Measurements from ENCODE around the gene DVL3. TPM values are rescaled to one million over a fixed set of nuclear protein-coding genes. Genes with fewer than 3 reads are reported as not detected.
A peak's percentile ranks its signal among the peaks of the same experiment; 100 is the strongest.

DVL3 gene
- total RNA-seq, 1 experiment from 2014 or later, result 76.2 TPM

DNA sequence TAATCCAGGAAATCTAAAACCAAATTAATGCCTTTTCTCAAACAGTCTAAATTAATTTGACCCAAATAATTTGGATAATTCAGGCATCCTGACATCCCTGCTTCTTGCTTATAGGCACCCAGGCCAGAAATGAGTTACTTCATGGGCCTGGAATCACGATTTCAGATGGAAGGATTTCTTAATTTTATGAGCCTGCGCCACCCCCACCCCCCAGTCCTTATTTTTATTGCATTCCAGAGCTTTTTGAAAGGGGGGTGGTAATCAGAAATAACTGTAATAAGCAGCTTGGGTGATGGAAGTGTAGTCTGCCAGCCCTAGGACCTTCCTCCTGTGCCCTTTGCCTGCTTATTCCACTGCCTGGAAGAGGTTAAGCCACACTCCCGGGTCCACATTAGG lies 20.8 kb downstream of the DVL3 start:
- peak; percentile 1 for ATAC-seq

GRCh38 chr3:184176377-184177330 lies 21.5 kb downstream of the DVL3 start:
- peaks cover 28% of the 10 kb centered on the region for H3K4me1 Mint-ChIP-seq
- ATAC-seq (peak; percentile 79), DNase-seq (ENCODE audit: low spot score) (peak; percentile 92)
- peaks cover 43% of the 10 kb centered on the region for H3K36me3 Mint-ChIP-seq
- peak overlapping the region; percentile 98 for H3K27ac Mint-ChIP-seq
- ChIA-PET CTCF (interaction anchor here (0.6 to 1.7 kb wide), 12 partner anchors 23 to 281 kb away, joined by 3 to 9 read pairs (median 3); partner anchors contain the start of genes EEF1AKMT4 and EIF2B5), POLR2A (interaction anchor here (0.6 to 1.6 kb wide), 8 partner anchors 9 to 225 kb away, joined by 3 to 15 read pairs (median 3); partner anchors contain the start of genes ABCF3 and DVL3)
- H3K27me3 Mint-ChIP-seq (ENCODE audit: low read depth), result no peaks in the 10 kb centered on the region
- H3K9me3 Mint-ChIP-seq, result no peaks in the 10 kb centered on the region
- peak overlapping the region; percentile 97 for H3K4me3 Mint-ChIP-seq
- TF ChIP-seq JUN (CRISPR knock-in tag; IDR thresholded peaks at IDR 0.05), result no peak
- TF ChIP-seq STAT6 (CRISPR knock-in tag; conservative IDR thresholded peaks at IDR 0.05; ENCODE audit: low read depth), result no peak
- no peak for TF ChIP-seq TCF7 (CRISPR knock-in tag; IDR thresholded peaks at IDR 0.05; ENCODE audit: low read depth)
- TF ChIP-seq TEAD1 (CRISPR knock-in tag; IDR thresholded peaks at IDR 0.05), result peak; percentile 87; the same call in 1 of the 2 replicates
- 0 out of 2 replicates have a peak, but pooled peaks have one; percentile 41 for TF ChIP-seq ARID4B (CRISPR knock-in tag; IDR thresholded peaks at IDR 0.05; ENCODE audit: borderline replicate concordance)

More for the DNA sequence above, 20.8 kb downstream of the DVL3 start:
- H3K4me3 Mint-ChIP-seq, result peak overlapping the region; percentile 97
- H3K36me3 Mint-ChIP-seq, result peaks cover 39% of the 10 kb centered on the region
- TF ChIP-seq SMAD3 (CRISPR knock-in tag; IDR thresholded peaks at IDR 0.05; ENCODE audit: borderline replicate concordance), result no peak
- TF ChIP-seq, protein P1, sequence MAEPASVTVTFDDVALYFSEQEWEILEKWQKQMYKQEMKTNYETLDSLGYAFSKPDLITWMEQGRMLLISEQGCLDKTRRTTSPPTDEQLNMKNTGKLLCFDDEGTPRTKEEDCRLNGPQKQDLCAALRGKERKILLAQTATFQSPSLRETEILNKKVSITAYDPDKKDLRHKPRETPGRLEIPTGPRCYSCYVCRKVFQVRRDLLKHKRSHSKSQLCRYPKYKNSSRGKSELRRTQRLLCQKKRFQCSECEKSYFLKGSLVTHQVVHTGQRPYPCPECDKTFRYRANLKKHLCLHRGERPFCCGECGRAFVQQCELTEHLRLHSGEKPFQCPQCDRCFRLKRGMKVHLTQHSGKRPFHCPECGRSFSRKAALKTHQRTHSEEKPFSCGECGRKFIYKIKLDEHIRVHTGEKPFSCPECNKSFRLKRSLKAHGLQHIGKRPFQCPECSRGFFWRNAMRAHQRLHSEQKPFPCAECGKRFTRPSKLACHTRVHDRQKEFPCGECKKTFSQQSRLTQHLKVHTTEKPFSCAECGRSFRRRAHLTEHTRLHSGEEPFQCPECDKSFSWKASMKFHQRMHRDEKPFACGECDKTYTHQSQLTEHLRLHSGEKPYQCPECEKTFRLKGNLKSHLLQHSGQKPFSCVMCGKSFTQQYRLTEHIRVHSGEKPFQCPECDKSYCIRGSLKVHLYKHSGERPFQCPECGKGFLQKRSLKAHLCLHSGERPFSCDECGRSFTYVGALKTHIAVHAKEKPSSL (CRISPR knock-in tag; conservative IDR thresholded peaks at IDR 0.05), result no peak
- TF ChIP-seq SOX15 (CRISPR knock-in tag; IDR thresholded peaks at IDR 0.05), result no peak
- TF ChIP-seq GABPB1 (CRISPR knock-in tag; IDR thresholded peaks at IDR 0.05), result no peak
- no peak for TF ChIP-seq ATF3 (CRISPR knock-in tag; conservative IDR thresholded peaks at IDR 0.05)
- TF ChIP-seq OVOL2 (CRISPR knock-in tag; IDR thresholded peaks at IDR 0.05; ENCODE audit: borderline replicate concordance), result no peak
- TF ChIP-seq ATF6 (CRISPR knock-in tag; IDR thresholded peaks at IDR 0.05), result no peak
- TF ChIP-seq, protein P2, sequence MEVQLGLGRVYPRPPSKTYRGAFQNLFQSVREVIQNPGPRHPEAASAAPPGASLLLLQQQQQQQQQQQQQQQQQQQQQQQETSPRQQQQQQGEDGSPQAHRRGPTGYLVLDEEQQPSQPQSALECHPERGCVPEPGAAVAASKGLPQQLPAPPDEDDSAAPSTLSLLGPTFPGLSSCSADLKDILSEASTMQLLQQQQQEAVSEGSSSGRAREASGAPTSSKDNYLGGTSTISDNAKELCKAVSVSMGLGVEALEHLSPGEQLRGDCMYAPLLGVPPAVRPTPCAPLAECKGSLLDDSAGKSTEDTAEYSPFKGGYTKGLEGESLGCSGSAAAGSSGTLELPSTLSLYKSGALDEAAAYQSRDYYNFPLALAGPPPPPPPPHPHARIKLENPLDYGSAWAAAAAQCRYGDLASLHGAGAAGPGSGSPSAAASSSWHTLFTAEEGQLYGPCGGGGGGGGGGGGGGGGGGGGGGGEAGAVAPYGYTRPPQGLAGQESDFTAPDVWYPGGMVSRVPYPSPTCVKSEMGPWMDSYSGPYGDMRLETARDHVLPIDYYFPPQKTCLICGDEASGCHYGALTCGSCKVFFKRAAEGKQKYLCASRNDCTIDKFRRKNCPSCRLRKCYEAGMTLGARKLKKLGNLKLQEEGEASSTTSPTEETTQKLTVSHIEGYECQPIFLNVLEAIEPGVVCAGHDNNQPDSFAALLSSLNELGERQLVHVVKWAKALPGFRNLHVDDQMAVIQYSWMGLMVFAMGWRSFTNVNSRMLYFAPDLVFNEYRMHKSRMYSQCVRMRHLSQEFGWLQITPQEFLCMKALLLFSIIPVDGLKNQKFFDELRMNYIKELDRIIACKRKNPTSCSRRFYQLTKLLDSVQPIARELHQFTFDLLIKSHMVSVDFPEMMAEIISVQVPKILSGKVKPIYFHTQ (CRISPR knock-in tag; IDR thresholded peaks at IDR 0.05), result no peak
- TF ChIP-seq CBFB (CRISPR knock-in tag; IDR thresholded peaks at IDR 0.05; ENCODE audit: low read depth), result no peak
- ChIA-PET POLR2A (interaction anchor here (0.6 to 1.6 kb wide), 4 partner anchors 10 to 224 kb away, joined by 3 to 15 read pairs (median 8); partner anchors contain the start of genes ABCF3 and DVL3), CTCF (interaction anchor here (0.6 to 1.7 kb wide), 10 partner anchors 23 to 281 kb away, joined by 3 to 9 read pairs (median 3); partner anchors contain the start of gene EIF2B5)
- H3K27ac Mint-ChIP-seq, result peak overlapping the region; percentile 98
- H3K9me3 Mint-ChIP-seq, result no peaks in the 10 kb centered on the region
- no peak for DNase-seq (ENCODE audit: low spot score)
- no peaks in the 10 kb centered on the region for H3K27me3 Mint-ChIP-seq (ENCODE audit: low read depth)
- H3K4me1 Mint-ChIP-seq, result peaks cover 28% of the 10 kb centered on the region

Data from WTC11 (cell line).